Heart left ventricle (tissue), 16 donors: ENCODE results near the gene LIPK. TPM values are rescaled to one million over a fixed set of nuclear protein-coding genes. Genes with fewer than 3 reads are reported as not detected.
A peak's percentile ranks its signal among the peaks of the same experiment; 100 is the strongest.

Experiments used
- ATAC-seq, 4 donors: fragments of 200-7000 bp; cut with Tn5 transposase; one replicate each; pipeline ENCODE4 v1.9.1; 2020 to 2022; ENCODE audit warnings: moderate library complexity in 4 of 4, mild to moderate bottlenecking in 3 of 4, moderate number of reproducible peaks in 1 of 4
- DNase-seq, 5 donors: peaks; one replicate each; pipeline ENCODE4 v3.0.0-alpha.2; 2020
- H3K27ac ChIP-seq, 12 donors: fragments of 200-600 bp; sonication (generic) in 4 of 12; one replicate each; pipeline versions ENCODE4 v1.5.0 to v1.8.0; 2016 to 2022; ENCODE audit warnings: mild to moderate bottlenecking in 2 of 12
- H3K27me3 ChIP-seq, 9 donors: fragments of 200-600 bp; sonication (generic) in 2 of 9; one replicate each; pipeline versions ENCODE4 v1.5.1 to v1.8.0; 2016 to 2022; ENCODE audit warnings: mild to moderate bottlenecking in 3 of 9
- H3K36me3 ChIP-seq, 9 donors: fragments of 200-600 bp; sonication (generic) in 2 of 9; one replicate each; pipeline versions ENCODE4 v1.5.0 to v1.8.0; 2018 to 2022; ENCODE audit warnings: mild to moderate bottlenecking in 2 of 9
- H3K4me1 ChIP-seq, 12 donors: fragments of 200-600 bp; sonication (generic) in 4 of 12; one replicate each; pipeline versions ENCODE4 v1.5.0 to v1.8.0; 2016 to 2022; ENCODE audit warnings: mild to moderate bottlenecking in 3 of 12
- H3K4me3 ChIP-seq, 12 donors: fragments of 200-600 bp; sonication (generic) in 4 of 12; one replicate each; pipeline versions ENCODE4 v1.5.0 to v1.8.0; 2017 to 2022; ENCODE audit warnings: mild to moderate bottlenecking in 9 of 12, moderate library complexity in 4 of 12
- H3K9me3 ChIP-seq, 12 donors: fragments of 200-600 bp; sonication (generic) in 4 of 12; one replicate each; pipeline versions ENCODE4 v1.5.0 to v1.8.0; 2016 to 2022; ENCODE audit warnings: mild to moderate bottlenecking in 1 of 12
- POLR2A ChIP-seq, 2 donors: fragments of 450-650 bp; IDR thresholded peaks; one replicate each; pipeline ENCODE4 v1.6.1; 2017; ENCODE audit warnings: antibody characterized with exemption in 2 of 2, mild to moderate bottlenecking in 2 of 2, moderate library complexity in 2 of 2
- WGBS, 4 donors: extraction: QIAGEN DNeasy Blood & Tissue Kit in 2 of 4; methylation state at CpG; one replicate each; pipeline versions ENCODE4 v1.1.5 to v1.1.7; 2013 to 2018; 5-methylcytosine and 5-hydroxymethylcytosine counted together
- intact Hi-C, 10 donors: fragments of 100-400 bp; cut with DNase I; formaldehyde crosslinking; loops; one replicate each; pipeline versions ENCODE4 v1.11.1 to v1.14.2; 2022
- polyA plus RNA-seq, 2 donors: library from polyadenylated mRNA; stranded (reverse); fragments of 200-250 nt; gene quantifications; one replicate each; pipeline ENCODE4 v1.2.3, GENCODE V29; 2013
- total RNA-seq, 9 donors: library from RNA; depleted of rRNA in 2 of 9; stranded (reverse); fragments of >200 nt in 2 of 9; fragmentation: NEBNext Ultra II Directional in 3 of 9; extraction: Animal tissue kit (Norgen Biotek cat#: 25700) in 3 of 9; gene quantifications; one replicate each; pipeline versions ENCODE4 v1.1.0 to v1.2.4, GENCODE V29; 2016 to 2023
- TF ChIP-seq, protein P1 (sequence below), 12 donors: fragments of 200-600 bp; sonication (generic) in 4 of 12; IDR thresholded peaks; one replicate each; pipeline versions ENCODE4 v1.5.0 to v1.8.0; 2018 to 2022; ENCODE audit warnings: antibody characterized with exemption in 12 of 12, mild to moderate bottlenecking in 5 of 12
- donor health status: ischemic (EF 13 %, LVEDD 7.1; RV severe dilation, severe dysfunction).
- donor health status: healthy with polysubstance abuse.
- donor health status: DM: no; HTN: yes; CAD: no.
- donor health status: DM: no; HTN: no; CAD: no.
- donor health status: ischemic (EF 25% LVEDD 6.9; RV normal size, moderate dysfunction).
- donor health status: ischemic (EF 25% LVEDD 5.7; RV mildly dilated, moderate dysfunction).
- donor health status: healthy.
- donor health status: DM: yes; HTN: yes; CAD: no.
- donor health status: ischemic (EF 35%, LVEDD 5.7; RV mildly dilated, moderate dysfunction).
- donor health status: nonischemic (EF 11% LVEDD 7.7; RV severe dilation, severe dysfunction).
- donor health status: DM: yes; HTN: yes; CAD: no.
- donor health status: PGD.
- donor health status: ischemic (EF 29% LVEDD 5.4; RV normal size, mild dysfunction).
- donor health status: nonischemic (EF 23%, LVEDD 6.1; RV moderate dilation, normal function).

LIPK gene
- total and polyA plus RNA-seq, 11 donors: not detected

DNA sequence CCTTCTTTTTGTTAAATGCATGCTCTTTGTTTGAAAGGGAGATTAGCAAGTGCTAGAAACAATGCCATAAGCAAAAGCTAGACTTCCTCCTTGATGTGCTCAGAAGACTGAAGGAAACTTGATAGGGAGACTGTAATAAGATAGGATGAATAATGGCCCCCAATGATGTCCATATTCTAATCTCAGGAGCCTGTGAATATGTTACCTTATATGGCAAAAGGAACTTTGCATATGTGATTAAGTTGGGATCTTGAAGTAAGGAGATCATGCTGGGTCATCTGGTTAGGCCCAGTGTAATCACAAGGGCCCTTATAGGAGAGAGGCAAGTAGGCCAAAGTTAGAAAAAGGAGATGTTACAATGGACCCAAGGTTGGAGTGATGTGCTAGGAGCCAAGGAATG is 82.9 kb downstream of the LIPK start:
- H3K4me1 ChIP-seq: peaks cover 0 to 3% (median 0%) of the 10 kb centered on the region in 12 donors
- no peaks in the 10 kb centered on the region for H3K36me3 ChIP-seq
- ATAC-seq (no peak), DNase-seq (no peak)
- H3K9me3 ChIP-seq: no peaks in the 10 kb centered on the region
- no peaks in the 10 kb centered on the region for H3K27me3 ChIP-seq
- no peak for TF ChIP-seq POLR2A (IDR thresholded peaks at IDR 0.05)
- TF ChIP-seq, protein P1, sequence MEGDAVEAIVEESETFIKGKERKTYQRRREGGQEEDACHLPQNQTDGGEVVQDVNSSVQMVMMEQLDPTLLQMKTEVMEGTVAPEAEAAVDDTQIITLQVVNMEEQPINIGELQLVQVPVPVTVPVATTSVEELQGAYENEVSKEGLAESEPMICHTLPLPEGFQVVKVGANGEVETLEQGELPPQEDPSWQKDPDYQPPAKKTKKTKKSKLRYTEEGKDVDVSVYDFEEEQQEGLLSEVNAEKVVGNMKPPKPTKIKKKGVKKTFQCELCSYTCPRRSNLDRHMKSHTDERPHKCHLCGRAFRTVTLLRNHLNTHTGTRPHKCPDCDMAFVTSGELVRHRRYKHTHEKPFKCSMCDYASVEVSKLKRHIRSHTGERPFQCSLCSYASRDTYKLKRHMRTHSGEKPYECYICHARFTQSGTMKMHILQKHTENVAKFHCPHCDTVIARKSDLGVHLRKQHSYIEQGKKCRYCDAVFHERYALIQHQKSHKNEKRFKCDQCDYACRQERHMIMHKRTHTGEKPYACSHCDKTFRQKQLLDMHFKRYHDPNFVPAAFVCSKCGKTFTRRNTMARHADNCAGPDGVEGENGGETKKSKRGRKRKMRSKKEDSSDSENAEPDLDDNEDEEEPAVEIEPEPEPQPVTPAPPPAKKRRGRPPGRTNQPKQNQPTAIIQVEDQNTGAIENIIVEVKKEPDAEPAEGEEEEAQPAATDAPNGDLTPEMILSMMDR (IDR thresholded peaks at IDR 0.05): no peak
- H3K4me3 ChIP-seq: no peak overlapping the region
- intact Hi-C loops: no loop called here
- H3K27ac ChIP-seq: no peak overlapping the region

DNA sequence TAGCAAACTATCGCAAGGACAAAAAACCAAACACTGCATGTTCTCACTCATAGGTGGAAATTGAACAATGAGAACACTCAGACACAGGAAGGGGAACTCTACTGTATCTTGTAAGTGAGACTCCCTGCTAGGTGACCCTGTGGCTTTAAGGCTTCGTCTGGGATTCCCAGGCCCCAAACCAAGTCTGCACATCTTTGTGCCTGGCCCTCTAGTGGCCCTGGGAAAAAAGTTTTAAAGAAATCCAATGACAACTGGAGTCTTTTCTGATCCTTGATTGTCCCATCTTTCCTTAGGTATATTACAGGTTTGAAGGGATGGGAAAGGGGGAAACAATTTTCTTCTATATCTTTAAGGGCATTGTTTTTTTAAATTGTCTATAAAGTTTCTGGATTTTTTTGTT is 85.9 kb downstream of the LIPK start:
- no peak overlapping the region for H3K4me3 ChIP-seq
- H3K4me1 ChIP-seq: peaks cover 0 to 3% (median 0%) of the 10 kb centered on the region in 12 donors
- no peak overlapping the region for H3K27ac ChIP-seq
- DNase-seq (peak in 1 of 5 donors; percentile 14), ATAC-seq (peak in 3 of 4 donors; percentile 36 to 48 (median 39))
- 45 to 63% (median 53%) methylated on average over 2 of the region's 2 CpGs for WGBS, 4 donors
- no peaks in the 10 kb centered on the region for H3K9me3 ChIP-seq
- no peaks in the 10 kb centered on the region for H3K36me3 ChIP-seq
- intact Hi-C loops: loop anchor here in 7 of 10 donors (5.0 to 10.0 kb wide), 5 partner anchors 97 to 227 kb away; partner anchors contain the start of genes LIPJ (in 1 of the 7) and RNLS (in 1 of the 7)
- peaks cover 0 to 4% (median 0%) of the 10 kb centered on the region in 9 donors for H3K27me3 ChIP-seq
- TF ChIP-seq POLR2A (IDR thresholded peaks at IDR 0.05): no peak
- TF ChIP-seq, protein P1 (IDR thresholded peaks at IDR 0.05): peak in 11 of 12 donors; percentile 13 to 50 (median 32)

DNA sequence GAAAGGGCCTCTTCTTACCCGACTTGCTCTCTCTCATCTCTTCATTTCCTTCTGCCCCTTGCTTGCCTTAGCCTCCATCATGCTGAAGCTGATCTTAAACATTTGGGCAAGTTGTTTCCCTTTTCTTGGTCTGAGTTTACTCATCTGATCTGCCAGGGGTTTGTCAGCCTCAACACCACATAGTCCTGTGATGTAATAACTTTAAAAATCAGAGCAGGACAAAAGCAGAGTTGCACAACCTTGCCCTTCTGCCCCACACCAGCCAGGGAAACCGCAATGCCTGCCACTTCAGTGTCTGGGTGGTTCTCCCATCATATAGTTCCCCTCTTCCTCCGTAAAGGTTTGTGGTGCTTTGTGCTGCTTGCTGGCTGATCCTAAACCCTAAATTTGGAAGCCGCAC is 86.6 kb downstream of the LIPK start:
- intact Hi-C loops: loop anchor here in 7 of 10 donors (5.0 to 10.0 kb wide), 5 partner anchors 98 to 228 kb away; partner anchors contain the start of genes LIPJ (in 1 of the 7) and RNLS (in 1 of the 7)
- no peak for TF ChIP-seq POLR2A (IDR thresholded peaks at IDR 0.05)
- TF ChIP-seq, protein P1 (IDR thresholded peaks at IDR 0.05): no peak
- H3K27ac ChIP-seq: no peak overlapping the region
- ATAC-seq (peak in 3 of 4 donors; percentile 41 to 78 (median 72)), DNase-seq (peak in 4 of 5 donors; percentile 16 to 38 (median 27))
- H3K4me3 ChIP-seq: no peak overlapping the region
- no peaks in the 10 kb centered on the region for H3K9me3 ChIP-seq
- WGBS, 4 donors: 78 to 89% (median 84%) methylated on average over 4 of the region's 4 CpGs
- H3K27me3 ChIP-seq: peaks cover 0 to 4% (median 0%) of the 10 kb centered on the region in 9 donors
- peaks cover 0 to 3% (median 0%) of the 10 kb centered on the region in 12 donors for H3K4me1 ChIP-seq
- no peaks in the 10 kb centered on the region for H3K36me3 ChIP-seq

DNA sequence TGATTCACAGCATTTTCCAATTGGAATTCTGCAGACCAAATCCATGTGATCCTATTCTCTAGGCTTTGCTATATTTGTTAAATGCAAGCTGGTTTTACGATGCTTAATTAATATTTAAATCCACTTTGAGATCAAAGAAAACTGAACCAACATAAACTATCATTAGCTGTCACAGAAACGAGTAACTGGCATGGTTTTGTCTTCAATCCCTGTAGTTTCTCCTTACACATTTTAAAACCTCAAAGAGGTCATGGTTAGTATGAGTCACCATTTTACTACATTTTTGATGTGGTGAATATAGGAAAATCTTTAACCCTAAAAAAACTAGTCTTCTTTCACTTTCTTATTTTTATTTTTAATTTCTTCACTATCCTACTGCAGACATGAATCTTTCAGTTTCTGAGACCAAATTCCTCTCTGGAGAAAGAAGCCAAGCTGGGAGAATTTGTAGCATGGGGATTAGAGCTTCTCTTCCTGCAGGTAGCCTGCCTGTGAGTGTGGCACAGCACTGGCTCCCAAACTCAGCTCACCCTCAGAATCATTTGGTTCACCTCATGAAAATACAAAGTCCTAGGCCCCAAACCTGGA is 87.8 kb downstream of the LIPK start:
- H3K9me3 ChIP-seq: no peaks in the 10 kb centered on the region

More for the DNA sequence above, 87.8 kb downstream of the LIPK start:
- H3K4me3 ChIP-seq: no peak overlapping the region
- peaks cover 0 to 3% (median 0%) of the 10 kb centered on the region in 12 donors for H3K4me1 ChIP-seq
- no peak overlapping the region for H3K27ac ChIP-seq
- intact Hi-C loops: loop anchor here in 7 of 10 donors (5.0 to 10.0 kb wide), 5 partner anchors 99 to 229 kb away; partner anchors contain the start of genes LIPJ (in 1 of the 7) and RNLS (in 1 of the 7)
- no peaks in the 10 kb centered on the region for H3K36me3 ChIP-seq
- WGBS, 4 donors: 63 to 77% (median 72%) methylated on average over 2 of the region's 2 CpGs
- ATAC-seq: no peak
- no peak for TF ChIP-seq POLR2A (IDR thresholded peaks at IDR 0.05)
- TF ChIP-seq, protein P1 (IDR thresholded peaks at IDR 0.05): no peak
- no peak for DNase-seq
- H3K27me3 ChIP-seq: peaks cover 0 to 4% (median 0%) of the 10 kb centered on the region in 9 donors
